Posterior cingulate gyrus (tissue), 11 donors: ENCODE measurements around the gene NOS3.

Source experiments
- DNase-seq, 10 donors: peaks; one replicate each; pipeline versions ENCODE4 v3.0.0 to v3.0.0-alpha.2; 2020 to 2021; ENCODE audit warnings: mixed read lengths in 3 of 10
- intact Hi-C: fragments of 100-400 bp; cut with DNase I; formaldehyde crosslinking; loops from one replicate; pipeline ENCODE4 v1.15.1; 2023

Gene NOS3

GRCh38 chr7:150951181-150951520 is 39.7 kb upstream of the NOS3 start:
- intact Hi-C loops = loop anchor here (10.0 kb wide), 1 partner anchor 46 kb away; no protein-coding TSS in a partner anchor
- peak in 2 of 10 donors; percentile 62 to 66 for DNase-seq

DNA sequence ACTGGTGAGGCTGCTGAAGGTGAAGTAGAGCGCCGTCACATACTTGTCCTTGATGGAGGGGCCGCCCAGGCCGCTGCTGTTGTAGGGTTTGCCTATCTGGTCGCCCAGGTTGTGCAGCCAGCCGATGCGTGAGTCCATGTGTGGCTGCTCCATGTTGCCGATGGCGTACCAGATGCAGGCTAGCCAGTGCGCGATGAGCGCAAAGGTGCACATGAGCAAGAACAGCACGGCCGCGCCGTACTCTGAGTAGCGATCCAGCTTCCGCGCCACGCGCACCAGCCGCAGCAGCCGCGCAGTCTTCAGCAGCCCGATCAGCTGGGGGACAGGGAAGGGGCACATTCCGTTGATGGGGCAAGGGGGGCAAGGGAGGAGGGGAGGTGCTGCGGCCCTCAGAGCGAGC is 39.3 kb upstream of the NOS3 start:
- intact Hi-C loops = loop anchor here (10.0 kb wide), 1 partner anchor 47 kb away; no protein-coding TSS in a partner anchor
- DNase-seq = peak in 4 of 10 donors; percentile 22 to 75 (median 60)

DNA sequence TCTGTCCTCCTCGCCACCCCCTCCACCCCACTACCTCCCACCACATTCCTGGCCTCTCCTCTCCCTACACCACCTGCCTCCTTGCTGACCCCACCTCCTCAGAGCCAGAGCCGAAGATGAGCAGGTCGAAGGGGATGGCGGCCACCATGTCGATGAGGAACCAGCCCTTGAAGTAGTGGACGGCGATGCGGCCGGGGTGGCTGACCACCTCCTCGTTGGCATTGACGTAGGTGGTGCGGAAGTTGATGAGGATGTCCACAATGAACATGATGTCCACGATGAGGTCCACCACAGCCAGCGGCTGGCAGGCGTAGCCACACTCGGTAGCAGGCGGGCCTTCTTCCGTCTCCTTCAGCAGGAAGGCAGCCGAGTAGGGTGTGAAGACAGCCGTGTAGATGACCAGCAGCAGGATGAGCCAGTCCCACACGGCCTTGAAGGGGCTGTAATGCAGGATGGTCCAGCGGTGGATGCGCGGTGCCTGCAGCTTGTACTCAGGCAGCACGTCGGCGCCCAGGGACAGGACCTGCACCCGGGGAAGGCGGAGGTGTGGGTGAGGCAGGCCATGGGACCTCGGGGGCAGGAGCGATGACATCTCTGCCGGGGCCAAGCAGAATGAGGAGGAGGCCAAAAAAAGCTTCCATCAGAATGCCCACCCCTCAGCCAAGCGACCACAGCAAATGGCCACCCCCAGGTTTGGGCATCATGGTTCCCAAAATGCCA is 38.3 kb upstream of the NOS3 start:
- intact Hi-C loops = loop anchor here (10.0 kb wide), 1 partner anchor 48 kb away; no protein-coding TSS in a partner anchor

GRCh38 chr7:150953061-150953997 is 37.5 kb upstream of the NOS3 start:
- DNase-seq = peak in 4 of 10 donors; percentile 26 to 81 (median 69)
- intact Hi-C loops = loop anchor here (10.0 kb wide), 1 partner anchor 49 kb away; no protein-coding TSS in a partner anchor

More for the DNA sequence above, 38.3 kb upstream of the NOS3 start:
- peak in 4 of 10 donors; percentile 24 to 83 (median 52) for DNase-seq

DNA sequence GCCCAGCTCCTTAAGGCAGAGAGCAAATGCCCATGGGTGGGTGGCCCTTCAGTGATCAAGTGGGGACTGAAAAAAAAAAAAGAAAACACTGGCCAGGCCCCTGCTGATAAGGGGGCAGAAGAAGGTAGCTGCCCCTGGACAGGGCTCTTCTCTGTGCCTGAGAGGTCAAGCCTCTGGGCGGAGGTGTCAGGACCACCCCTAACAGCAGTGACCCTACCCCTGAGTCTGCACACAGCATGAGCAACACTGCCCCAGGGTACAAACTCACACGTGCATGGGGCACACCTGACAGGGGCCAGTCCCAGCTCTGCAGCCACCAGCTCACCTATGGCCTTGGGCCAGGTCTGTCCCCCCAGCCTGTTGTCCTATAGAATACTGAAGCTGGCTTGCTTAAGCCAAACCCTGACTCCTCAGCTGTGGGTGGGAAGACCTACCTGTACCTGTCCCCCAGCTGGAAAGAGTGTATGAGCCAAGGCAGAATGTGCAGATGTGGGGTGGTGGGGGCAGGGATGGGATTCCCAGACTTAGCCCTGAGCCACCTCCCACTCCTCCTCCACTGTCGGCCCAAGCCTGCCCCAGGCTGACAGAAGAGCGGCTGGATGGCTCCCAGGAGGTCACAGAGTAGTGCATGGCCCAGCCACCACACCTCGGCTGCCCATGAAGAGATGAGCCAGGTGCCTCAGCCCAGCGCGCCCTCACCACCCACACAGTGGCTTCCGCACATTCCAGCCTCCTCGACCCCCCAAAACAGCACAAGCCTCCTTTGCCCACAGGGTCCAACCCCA is 36.4 kb upstream of the NOS3 start:
- intact Hi-C loops = loop anchor here (10.0 kb wide), 1 partner anchor 50 kb away; no protein-coding TSS in a partner anchor
- peak in 3 of 10 donors; percentile 32 to 65 (median 63) for DNase-seq

DNA sequence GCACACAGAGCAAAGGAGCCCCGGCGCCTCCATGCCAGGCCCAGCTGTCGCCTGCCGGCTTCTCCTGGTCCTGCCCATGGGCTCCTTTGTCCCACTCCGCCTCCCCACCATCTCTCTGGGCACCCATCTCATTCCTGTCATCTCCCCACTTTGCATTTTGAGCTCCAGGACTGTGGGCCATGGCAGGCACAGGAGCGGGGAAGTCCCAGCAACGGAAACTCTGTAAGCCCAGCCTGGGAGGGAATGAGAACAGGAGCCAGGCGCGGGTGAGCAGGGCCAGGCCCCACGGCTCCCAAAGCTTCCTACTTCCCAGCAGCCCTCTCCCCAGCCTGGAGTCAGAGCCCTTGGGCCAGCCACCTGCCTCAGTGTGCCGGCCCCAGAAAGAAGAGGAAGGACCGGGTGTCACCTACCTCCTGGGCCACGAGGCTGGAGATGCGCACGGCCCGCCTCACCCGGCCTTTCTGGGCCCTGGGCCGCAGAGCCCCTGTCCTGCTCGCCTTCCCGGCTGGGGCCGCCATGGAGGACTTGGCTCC is 35.8 kb upstream of the NOS3 start:
- no peak for DNase-seq
- intact Hi-C loops = loop anchor here (10.0 kb wide), 1 partner anchor 50 kb away; no protein-coding TSS in a partner anchor

DNA sequence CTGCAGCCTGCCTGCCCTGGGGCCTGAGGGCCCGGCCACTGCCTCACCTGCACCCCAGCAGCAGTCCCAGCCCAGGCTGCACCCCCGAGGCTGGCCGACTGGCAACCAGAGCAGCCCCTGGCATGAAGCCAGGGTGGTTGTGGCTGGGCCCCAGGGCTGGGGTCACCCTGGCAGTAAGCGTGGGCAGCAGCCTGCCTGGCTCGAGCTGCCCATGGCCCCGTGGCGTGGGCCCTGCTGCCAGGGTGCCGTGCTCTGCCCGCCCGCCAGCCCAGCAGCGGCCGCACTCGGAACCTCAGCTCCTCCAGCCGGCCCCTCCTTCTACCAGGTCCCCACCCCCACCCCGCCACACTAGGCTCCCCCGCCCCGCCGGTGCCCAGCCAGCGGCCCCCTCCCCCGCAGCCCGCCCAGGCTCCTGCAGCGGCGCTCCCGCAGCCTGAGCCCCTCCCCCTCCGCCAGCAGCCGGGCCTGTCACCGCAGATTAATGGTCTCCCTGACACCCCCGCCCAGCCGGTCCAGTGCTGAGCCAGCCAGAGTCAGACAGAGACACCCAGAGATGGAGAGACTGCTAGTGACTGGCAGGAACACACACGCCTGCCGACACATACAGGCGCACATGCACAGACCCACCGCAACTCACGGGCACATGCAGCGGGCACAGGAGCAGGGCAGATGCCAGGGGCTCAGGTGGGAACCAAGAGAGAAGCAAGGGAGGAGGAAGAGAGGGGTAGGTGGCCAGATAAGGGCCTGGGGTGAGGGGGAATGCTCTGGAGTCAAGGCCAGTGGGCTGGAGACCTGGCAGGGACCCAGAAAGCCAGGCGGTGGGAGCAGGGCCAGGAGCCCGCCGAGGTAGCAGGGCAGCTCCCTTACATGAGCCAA is 35.1 kb upstream of the NOS3 start:
- intact Hi-C loops = loop anchor here (10.0 kb wide), 1 partner anchor 51 kb away; no protein-coding TSS in a partner anchor
- peak in 2 of 10 donors; percentile 49 to 83 for DNase-seq

DNA sequence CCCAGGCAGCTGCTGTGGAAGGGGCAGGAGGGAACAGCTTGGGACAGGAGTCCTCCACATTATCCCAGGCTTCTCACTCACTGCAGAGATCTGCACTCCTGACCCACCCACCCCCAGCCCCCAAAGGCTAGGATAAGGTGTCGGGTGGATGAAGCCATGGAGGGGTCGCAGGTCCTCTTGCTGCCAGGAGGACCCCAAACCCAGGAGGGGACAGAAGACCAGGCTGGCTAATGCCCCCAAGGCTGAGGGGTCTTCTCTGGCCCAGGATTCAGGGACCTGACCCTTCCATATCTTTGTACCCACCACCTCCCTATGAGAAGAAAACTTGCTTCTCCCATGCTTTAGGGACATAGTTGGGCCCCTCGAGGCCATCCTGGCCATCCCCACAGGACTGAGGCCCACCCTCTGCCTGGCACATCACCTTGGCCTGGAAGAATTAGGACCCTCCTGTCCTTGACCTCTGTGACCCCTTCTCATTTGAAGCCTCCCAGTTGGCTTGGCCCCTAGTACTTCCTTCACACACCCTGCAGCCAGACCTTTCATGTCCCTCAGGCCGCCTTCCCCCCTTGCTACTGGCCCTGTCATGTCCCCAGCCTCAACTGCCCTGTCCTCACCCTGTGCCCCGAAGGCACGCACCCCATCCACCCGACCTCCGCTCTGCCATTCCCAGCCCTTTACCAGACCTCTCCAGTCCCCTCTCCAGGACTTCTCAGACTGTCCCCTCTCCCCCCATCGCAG is 34.3 kb upstream of the NOS3 start:
- intact Hi-C loops = loop anchor here (10.0 kb wide), 1 partner anchor 52 kb away; no protein-coding TSS in a partner anchor
- DNase-seq = no peak

GRCh38 chr7:150957133-150958020 is 33.4 kb upstream of the NOS3 start:
- DNase-seq = no peak
- intact Hi-C loops = loop anchor here (10.0 kb wide), 1 partner anchor 53 kb away; no protein-coding TSS in a partner anchor

DNA sequence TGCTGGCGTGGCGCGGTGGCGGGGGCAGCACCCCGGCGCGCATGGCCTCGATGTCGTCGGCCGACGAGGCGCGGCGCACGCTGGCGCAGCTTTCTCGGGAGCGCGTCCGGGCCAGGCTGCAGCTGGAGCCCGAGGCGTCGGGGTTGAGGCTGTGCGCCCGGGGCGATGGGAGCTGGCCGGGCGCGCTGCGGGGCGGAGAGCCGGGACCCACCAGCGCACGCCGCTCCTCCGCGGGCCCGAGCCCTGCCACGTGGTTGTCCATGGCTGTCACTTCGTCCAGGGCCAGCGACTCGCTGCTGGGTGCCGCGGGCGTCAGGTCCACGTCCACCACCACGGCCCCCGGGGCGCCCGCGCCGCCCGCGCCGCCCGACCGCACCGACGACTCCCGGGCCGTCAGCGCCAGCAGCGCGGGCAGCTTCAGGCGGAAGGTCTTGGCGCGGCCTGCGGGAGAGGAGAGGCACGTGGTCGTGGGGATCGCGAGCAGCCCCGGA is 32.7 kb upstream of the NOS3 start:
- no peak for DNase-seq
- intact Hi-C loops = loop anchor here (10.0 kb wide), 1 partner anchor 53 kb away; no protein-coding TSS in a partner anchor

- no peak for DNase-seq
- intact Hi-C loops = loop anchor here (10.0 kb wide), 1 partner anchor 54 kb away; no protein-coding TSS in a partner anchor
Measured at GRCh38 chr7:150958597-150958996, 32.2 kb upstream of the NOS3 start.

DNA sequence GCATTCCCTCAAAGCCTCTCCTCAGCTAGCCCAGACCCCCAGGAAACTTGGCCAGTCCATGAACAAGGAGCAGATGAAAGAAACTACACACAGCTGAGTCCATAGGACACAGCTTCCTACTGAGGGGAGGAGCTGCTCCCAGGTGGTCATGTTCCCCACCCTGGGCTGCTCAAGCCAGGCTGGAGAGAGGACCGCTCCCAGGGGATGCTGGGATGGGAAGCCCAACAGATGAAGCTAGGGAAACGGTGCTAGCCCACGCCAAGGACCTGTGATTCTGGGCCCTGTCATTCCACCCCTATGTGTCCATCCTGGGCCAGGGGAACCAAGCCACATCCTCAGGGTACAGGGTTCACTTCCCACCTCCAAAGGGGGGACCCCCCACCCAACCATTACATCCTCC is 31.7 kb upstream of the NOS3 start:
- DNase-seq = no peak
- intact Hi-C loops = loop anchor here (10.0 kb wide), 1 partner anchor 54 kb away; no protein-coding TSS in a partner anchor

GRCh38 chr7:150959739-150960734 is 30.8 kb upstream of the NOS3 start:
- DNase-seq = no peak
- intact Hi-C loops = loop anchor here (10.0 kb wide), 1 partner anchor 55 kb away; no protein-coding TSS in a partner anchor

DNA sequence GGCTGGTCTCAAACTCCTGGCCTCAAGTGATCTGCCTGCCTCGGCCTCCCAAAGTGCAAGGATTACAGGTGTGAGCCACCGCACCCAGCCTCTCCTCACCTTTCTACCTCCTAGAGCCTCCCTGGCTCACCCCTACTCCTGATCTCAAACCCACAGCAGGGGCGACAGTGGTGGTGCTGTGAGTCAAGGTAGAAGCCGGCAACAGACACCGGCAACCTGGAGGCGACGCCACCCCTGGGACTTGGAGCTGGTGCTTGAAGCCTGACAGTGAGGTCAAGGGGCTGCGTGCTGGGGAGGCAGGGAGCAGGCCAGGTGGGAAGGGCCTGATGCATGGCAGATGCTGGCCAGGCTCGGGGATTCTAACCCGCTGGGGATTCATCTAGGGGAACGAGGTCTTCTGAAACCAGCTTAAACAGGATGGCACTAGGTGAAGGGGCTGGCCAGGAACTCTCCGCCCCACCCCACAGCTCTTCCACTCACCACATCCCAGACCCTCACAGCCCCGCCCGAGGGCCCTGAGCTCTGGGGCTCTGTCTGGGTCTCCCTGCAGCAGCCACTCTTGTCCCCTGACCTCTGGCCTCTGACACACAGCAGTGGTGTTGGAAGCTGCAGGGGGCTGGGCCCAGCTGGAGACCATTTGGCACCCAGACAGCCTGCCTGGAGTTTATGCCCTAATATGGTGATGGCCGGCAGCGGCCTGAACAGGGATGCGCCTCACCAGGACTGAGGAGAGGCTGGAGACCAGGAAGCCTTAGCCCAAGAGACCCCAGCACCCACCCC is 29.1 kb upstream of the NOS3 start:
- DNase-seq = peak in 1 of 10 donors; percentile 68

DNA sequence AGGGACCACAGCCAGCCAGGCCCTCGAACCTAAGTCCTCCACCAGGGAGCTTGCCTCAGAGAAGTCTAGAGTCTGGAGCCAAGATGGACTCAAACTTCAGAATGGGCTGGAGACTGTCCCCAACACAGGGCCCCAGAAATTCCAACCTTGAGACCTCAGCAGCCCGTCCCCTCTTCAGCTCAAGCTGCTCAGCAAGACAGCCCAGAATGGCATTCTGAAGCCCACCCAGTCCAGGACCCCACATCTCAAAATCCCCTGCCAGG is 28.6 kb upstream of the NOS3 start:
- intact Hi-C loops = no loop called here
- peak in 1 of 10 donors; percentile 57 for DNase-seq

More for the DNA sequence above, 29.1 kb upstream of the NOS3 start:
- intact Hi-C loops = no loop called here
